H9 (cell line): ENCODE results near the gene RBM25. TPM values are rescaled to one million over a fixed set of nuclear protein-coding genes. Genes with fewer than 3 reads are reported as not detected.

Source experiments
- DNase-seq: peaks from one replicate; pipeline ENCODE4 v3.0.0-alpha.2; 2017
- H2AFZ ChIP-seq: one replicate; pipeline ENCODE4 v1.6.1; 2013; ENCODE audit warnings: mild to moderate bottlenecking, low read length, control low read depth, moderate library complexity
- H2AK5ac ChIP-seq: 2 replicates; pipeline ENCODE4 v1.6.1; 2013; ENCODE audit warnings: low read length, control low read depth, mixed read lengths; ENCODE audit not compliant: insufficient read length
- H2BK120ac ChIP-seq: one replicate; pipeline ENCODE4 v1.6.1; 2013; ENCODE audit warnings: low read depth, mild to moderate bottlenecking, low read length, control low read depth, inconsistent platforms; ENCODE audit not compliant: poor library complexity, severe bottlenecking
- H2BK12ac ChIP-seq: 2 replicates; pipeline ENCODE4 v1.6.1; 2013; ENCODE audit warnings: low read length, control low read depth, mixed read lengths, low read depth; ENCODE audit not compliant: insufficient read length
- H2BK15ac ChIP-seq: 2 replicates; pipeline ENCODE4 v1.6.1; 2013; ENCODE audit warnings: low read depth, low read length, control low read depth
- H2BK20ac ChIP-seq: one replicate; pipeline ENCODE4 v1.6.1; 2013; ENCODE audit warnings: low read depth, mild to moderate bottlenecking, low read length, control low read depth, inconsistent platforms; ENCODE audit not compliant: poor library complexity, severe bottlenecking
- H2BK5ac ChIP-seq: 2 replicates; pipeline ENCODE4 v1.6.1; 2013; ENCODE audit warnings: low read length, control low read depth, mixed read lengths; ENCODE audit not compliant: insufficient read length
- H3K14ac ChIP-seq: 2 replicates; pipeline ENCODE4 v1.6.1; 2013; ENCODE audit warnings: low read length, control low read depth; ENCODE audit not compliant: insufficient read depth
- H3K18ac ChIP-seq: 2 replicates; pipeline ENCODE4 v1.6.1; 2013; ENCODE audit warnings: low read depth, mild to moderate bottlenecking, mixed read lengths, low read length, control low read depth; ENCODE audit not compliant: insufficient read length
- H3K23ac ChIP-seq: 2 replicates; pipeline ENCODE4 v1.6.1; 2013; ENCODE audit warnings: low read length, control low read depth, mixed read lengths, low read depth; ENCODE audit not compliant: insufficient read length
- H3K23me2 ChIP-seq: 2 replicates; pipeline ENCODE4 v1.6.1; 2013; ENCODE audit warnings: low read depth, mild to moderate bottlenecking, mixed read lengths, low read length, control low read depth; ENCODE audit not compliant: insufficient read length, poor library complexity, severe bottlenecking
- H3K27ac ChIP-seq: 2 replicates; pipeline ENCODE4 v1.5.1; 2013; ENCODE audit warnings: low read length, control low read depth, mixed read lengths, low read depth; ENCODE audit not compliant: insufficient read length
- H3K27me3 ChIP-seq: 2 replicates; pipeline ENCODE4 v1.6.1; 2013; ENCODE audit warnings: low read length, control low read depth, inconsistent platforms; ENCODE audit not compliant: insufficient read depth
- H3K4ac ChIP-seq: 2 replicates; pipeline ENCODE4 v1.6.1; 2013; ENCODE audit warnings: low read depth, mild to moderate bottlenecking, control low read depth, inconsistent platforms, low read length, moderate library complexity
- H3K4me1 ChIP-seq: 2 replicates; pipeline ENCODE4 v1.6.1; 2013; ENCODE audit warnings: low read length, control low read depth, inconsistent platforms; ENCODE audit not compliant: insufficient read depth
- H3K4me2 ChIP-seq: 2 replicates; pipeline ENCODE4 v1.6.1; 2013; ENCODE audit warnings: low read length, control low read depth, mixed read lengths; ENCODE audit not compliant: insufficient read length, insufficient read depth
- H3K56ac ChIP-seq: 2 replicates; pipeline ENCODE4 v1.6.1; 2013; ENCODE audit warnings: low read depth, mild to moderate bottlenecking, mixed read lengths, low read length, control low read depth; ENCODE audit not compliant: insufficient read length
- H3K79me1 ChIP-seq: 2 replicates; pipeline ENCODE4 v1.6.1; 2013; ENCODE audit warnings: low read depth, mild to moderate bottlenecking, moderate library complexity, low read length, control low read depth, inconsistent platforms; ENCODE audit not compliant: insufficient read depth, poor library complexity, severe bottlenecking
- H3K79me2 ChIP-seq: 2 replicates; pipeline ENCODE4 v1.6.1; 2013; ENCODE audit warnings: low read length, control low read depth, inconsistent platforms; ENCODE audit not compliant: insufficient read depth
- H3K9ac ChIP-seq: 2 replicates; pipeline ENCODE4 v1.6.1; 2013; ENCODE audit warnings: low read length, control low read depth, mixed read lengths; ENCODE audit not compliant: insufficient read length; ENCODE audit errors: extremely low read depth
- H3K9me3 ChIP-seq: one replicate; pipeline ENCODE4 v1.6.1; 2013; ENCODE audit warnings: low read depth, low read length, inconsistent platforms; ENCODE audit not compliant: control insufficient read depth
- H3T11ph ChIP-seq: one replicate; pipeline ENCODE4 v1.6.1; 2013; ENCODE audit warnings: mild to moderate bottlenecking, low read length, control low read depth, inconsistent platforms
- H4K20me1 ChIP-seq: one replicate; pipeline ENCODE4 v1.6.1; 2013; ENCODE audit not compliant: control insufficient read depth, insufficient read length, insufficient read depth
- H4K5ac ChIP-seq: 2 replicates; pipeline ENCODE4 v1.6.1; 2013; ENCODE audit warnings: low read depth, mild to moderate bottlenecking, mixed read lengths, low read length, control low read depth; ENCODE audit not compliant: insufficient read length
- H4K8ac ChIP-seq: replicated peaks from 2 replicates; pipeline ENCODE4 v1.6.1; 2013; ENCODE audit warnings: low read length, control low read depth, mixed read lengths, low read depth; ENCODE audit not compliant: insufficient read length
- H4K91ac ChIP-seq: 2 replicates; pipeline ENCODE4 v1.6.1; 2013; ENCODE audit warnings: low read depth, mild to moderate bottlenecking, moderate library complexity, mixed read lengths, low read length, control low read depth; ENCODE audit not compliant: insufficient read length
- H3K27ac Mint-ChIP-seq, 3 experiments: 2 replicates in 2 of 3; 3 replicates in 1 of 3; pipeline ENCODE4 v1.8.0; 2020 to 2021; ENCODE audit warnings: mixed read lengths in 3 of 3, mild to moderate bottlenecking in 1 of 3, moderate library complexity in 1 of 3
- H3K27me3 Mint-ChIP-seq: 2 replicates; pipeline ENCODE4 v1.8.0; 2021; ENCODE audit warnings: low read depth, mild to moderate bottlenecking, moderate library complexity, mixed read lengths
- H3K36me3 Mint-ChIP-seq, 3 experiments: 2 replicates in 2 of 3; 3 replicates in 1 of 3; pipeline ENCODE4 v1.8.0; 2020 to 2021; ENCODE audit warnings: low read depth in 3 of 3, mixed read lengths in 3 of 3; ENCODE audit not compliant: insufficient read depth in 1 of 3
- H3K4me1 Mint-ChIP-seq, 2 experiments: 2 replicates each; pipeline ENCODE4 v1.8.0; 2020; ENCODE audit warnings: mixed read lengths in 2 of 2
- H3K4me3 Mint-ChIP-seq, 2 experiments: 2 replicates in 1 of 2; 3 replicates in 1 of 2; pipeline ENCODE4 v1.8.0; 2020 to 2021; ENCODE audit warnings: mild to moderate bottlenecking in 2 of 2, mixed read lengths in 2 of 2, moderate library complexity in 1 of 2
- H3K9me3 Mint-ChIP-seq, 2 experiments: 2 replicates in 1 of 2; 3 replicates in 1 of 2; pipeline ENCODE4 v1.8.0; 2020; ENCODE audit warnings: mild to moderate bottlenecking in 2 of 2, mixed read lengths in 2 of 2, moderate library complexity in 1 of 2
- CTCF ChIP-seq: fragments of 200-600 bp; sonication (generic); conservative IDR thresholded peaks from 3 replicates; pipeline ENCODE4 v1.8.0; 2021; ENCODE audit warnings: antibody characterized with exemption, mild to moderate bottlenecking
- WGBS: extraction: QIAGEN DNeasy Blood & Tissue Kit; methylation state at CpG from one replicate; pipeline ENCODE4 v1.1.7; 2013; ENCODE audit warnings: missing lambda C conversion rate, low lambda C conversion rate, mixed read lengths; ENCODE audit not compliant: insufficient read length; ENCODE audit errors: extremely low coverage; 5-methylcytosine and 5-hydroxymethylcytosine counted together
- total RNA-seq: library from RNA; stranded (reverse); gene quantifications from 2 replicates; pipeline ENCODE4 v1.2.1, GENCODE V29; 2021

Gene RBM25
- total RNA-seq, 1 experiment from 2014 or later, result 138 TPM

DNA sequence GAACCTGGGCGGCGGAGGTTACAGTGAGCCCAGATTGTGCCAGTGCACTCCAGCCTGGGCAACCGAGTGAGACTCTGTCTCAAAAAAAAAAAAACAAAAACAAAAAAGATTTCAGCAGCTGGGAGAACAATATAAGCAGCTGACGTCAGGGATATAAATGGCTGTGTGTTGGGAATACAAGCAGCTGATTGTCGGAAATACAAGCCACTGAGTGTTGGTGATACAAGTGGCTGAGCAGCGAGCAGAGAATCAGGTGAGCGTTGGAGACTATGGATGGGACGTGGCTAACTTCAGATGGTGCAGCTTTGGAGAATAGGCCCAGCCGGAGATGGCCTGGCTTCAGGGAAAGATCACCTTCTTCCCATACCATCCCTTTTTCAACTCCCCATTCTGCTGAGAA is 109.9 kb downstream of the RBM25 start:
- Mint-ChIP-seq H3K27ac (0 out of 7 replicates have a peak overlapping the region, but pooled peaks of 1 of the 3 experiments have one; percentile 33), H3K27me3 (no peaks in the 10 kb centered on the region), H3K4me3 (no peak overlapping the region; a peak in 1 of 5 replicates), H3K4me1 (peaks cover 21% of the 10 kb centered on the region in 2 experiments), H3K36me3 (peaks cover 8 to 52% (median 45%) of the 10 kb centered on the region in 3 experiments; a peak in 6 of 7 replicates), H3K9me3 (no peaks in the 10 kb centered on the region)
- Histone ChIP-seq H3K27ac (no peak overlapping the region), H2AFZ (no peak overlapping the region), H3K4ac (no peak overlapping the region), H4K5ac (no peak overlapping the region), H2BK15ac (no peak overlapping the region), H4K91ac (no peak overlapping the region), H3T11ph (no peak overlapping the region), H3K79me1 (no peaks in the 10 kb centered on the region), H4K20me1 (no peaks in the 10 kb centered on the region), H4K8ac (no peak overlapping the region), H3K9me3 (no peaks in the 10 kb centered on the region), H2AK5ac (no peak overlapping the region), H3K23ac (no peak overlapping the region), H2BK120ac (no peak overlapping the region), H3K18ac (no peak overlapping the region), H3K27me3 (no peaks in the 10 kb centered on the region), H3K56ac (no peak overlapping the region), H3K14ac (no peak overlapping the region), H3K4me1 (no peaks in the 10 kb centered on the region; the same call in 1 of the 2 replicates), H2BK12ac (no peak overlapping the region), H3K4me2 (no peak overlapping the region), H3K9ac (no peak overlapping the region), H3K23me2 (no peaks in the 10 kb centered on the region), H2BK5ac (no peak overlapping the region), H2BK20ac (no peak overlapping the region), H3K79me2 (no peaks in the 10 kb centered on the region)
- WGBS, result no CpG with 5 or more reads among the region's 9 CpGs
- TF ChIP-seq CTCF, result no peak
- DNase-seq, result no peak
